Spleen (tissue), 7 donors: ENCODE data around the gene P2RX1.

Source experiments
- POLR2A ChIP-seq, 3 donors: fragments of 450-650 bp; IDR thresholded peaks; one replicate each; pipeline ENCODE4 v1.5.1; 2017; ENCODE audit warnings: antibody characterized with exemption in 3 of 3, mild to moderate bottlenecking in 1 of 3
- POLR2AphosphoS5 ChIP-seq, 3 donors: sonication (generic); formaldehyde crosslinking; IDR thresholded peaks; one replicate each; pipeline ENCODE4 v1.5.1; 2017; ENCODE audit warnings: antibody characterized with exemption in 3 of 3
- TF ChIP-seq, protein P1 (sequence below), 11 experiments: fragments of 200-600 bp in 7 of 11; fragments of 450-650 bp in 4 of 11; sonication (generic) in 4 of 11; IDR thresholded peaks in 8 of 11; conservative IDR thresholded peaks in 3 of 11; 1 replicate in 7 of 11; 2 replicates in 4 of 11; pipeline versions ENCODE4 v1.4.0 to v1.8.0; 2016 to 2021; ENCODE audit warnings: antibody characterized with exemption in 11 of 11, inconsistent platforms in 4 of 11, mild to moderate bottlenecking in 1 of 11
- donor health status: DM: no; HTN: no; CAD: no; lungs with moderate emphysema.
- donor health status: DM: no; HTN: no; CAD: no.
- donor health status: DM: no; HTN: no; CAD: no.

DNA sequence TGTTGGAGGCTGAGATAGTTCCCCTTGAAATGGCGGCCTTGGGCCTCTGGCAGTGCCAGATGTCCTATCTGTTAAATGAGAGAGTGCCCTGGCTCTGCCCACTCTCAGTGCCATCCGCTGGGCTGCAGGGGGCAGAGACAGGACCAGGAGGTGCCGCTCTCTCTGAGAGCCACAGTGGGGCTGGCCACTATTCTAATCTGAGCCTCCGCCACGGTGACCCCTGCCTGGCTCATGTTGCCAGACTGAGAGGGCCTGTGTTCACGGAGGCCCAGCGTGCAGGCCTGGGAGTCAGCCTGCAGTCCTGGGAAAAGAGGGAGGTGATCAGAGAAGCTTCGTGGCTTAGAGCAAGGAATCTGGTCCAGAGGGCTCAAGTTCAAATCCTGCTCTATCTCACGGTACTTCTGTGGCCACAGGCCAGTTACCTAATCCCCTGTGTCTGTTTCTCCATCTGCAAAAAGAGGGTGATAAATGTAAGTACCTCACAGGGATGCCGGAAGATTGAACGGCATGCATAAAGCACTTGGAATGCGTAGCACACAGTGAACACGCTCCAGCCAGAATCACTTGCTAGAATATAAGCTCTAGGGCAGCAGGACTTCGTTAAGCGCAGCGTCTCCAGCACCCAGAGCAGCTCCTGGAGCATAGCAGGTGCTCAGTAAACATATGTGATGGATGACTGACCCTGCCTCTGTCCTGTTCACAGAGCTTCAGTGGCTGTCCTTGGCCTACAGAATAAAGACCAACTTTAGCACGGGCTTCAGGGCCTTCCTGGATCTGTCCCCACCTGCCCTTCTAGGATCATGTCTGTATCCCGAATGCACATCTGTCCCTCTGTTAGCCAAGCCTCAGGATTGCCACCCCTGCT, 41.7 kb upstream of the P2RX1 start:
- TF ChIP-seq POLR2AphosphoS5 (IDR thresholded peaks at IDR 0.05) (no peak), POLR2A (IDR thresholded peaks at IDR 0.05) (no peak)
- TF ChIP-seq, protein P1, sequence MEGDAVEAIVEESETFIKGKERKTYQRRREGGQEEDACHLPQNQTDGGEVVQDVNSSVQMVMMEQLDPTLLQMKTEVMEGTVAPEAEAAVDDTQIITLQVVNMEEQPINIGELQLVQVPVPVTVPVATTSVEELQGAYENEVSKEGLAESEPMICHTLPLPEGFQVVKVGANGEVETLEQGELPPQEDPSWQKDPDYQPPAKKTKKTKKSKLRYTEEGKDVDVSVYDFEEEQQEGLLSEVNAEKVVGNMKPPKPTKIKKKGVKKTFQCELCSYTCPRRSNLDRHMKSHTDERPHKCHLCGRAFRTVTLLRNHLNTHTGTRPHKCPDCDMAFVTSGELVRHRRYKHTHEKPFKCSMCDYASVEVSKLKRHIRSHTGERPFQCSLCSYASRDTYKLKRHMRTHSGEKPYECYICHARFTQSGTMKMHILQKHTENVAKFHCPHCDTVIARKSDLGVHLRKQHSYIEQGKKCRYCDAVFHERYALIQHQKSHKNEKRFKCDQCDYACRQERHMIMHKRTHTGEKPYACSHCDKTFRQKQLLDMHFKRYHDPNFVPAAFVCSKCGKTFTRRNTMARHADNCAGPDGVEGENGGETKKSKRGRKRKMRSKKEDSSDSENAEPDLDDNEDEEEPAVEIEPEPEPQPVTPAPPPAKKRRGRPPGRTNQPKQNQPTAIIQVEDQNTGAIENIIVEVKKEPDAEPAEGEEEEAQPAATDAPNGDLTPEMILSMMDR (IDR thresholded peaks at IDR 0.05 in 8 of 11, conservative IDR thresholded peaks at IDR 0.05 in 3 of 11), result no peak
